ENCODE results near the gene RNF41. TPM values are rescaled to one million over a fixed set of nuclear protein-coding genes. Genes with fewer than 3 reads are reported as not detected.

The RNF41 gene
- total RNA-seq, 1 experiment from 2014 or later = 47.7 TPM

Other genes starting within 250 kb of the RNF41 start
- 169 and 175 TPM in 2 replicates for gene RAB5B, start 247.8 kb downstream of the RNF41 start, total RNA-seq (2014; rRNA removed; shearing (Covaris generic))
- 11.2 and 16.1 TPM in 2 replicates for gene SUOX, start 224.6 kb downstream of the RNF41 start, total RNA-seq (2014; rRNA removed; shearing (Covaris generic))
- 0.79 and 1.1 TPM in 2 replicates for gene IKZF4, start 200.9 kb downstream of the RNF41 start, total RNA-seq (2014; rRNA removed; shearing (Covaris generic))
- gene RPS26, start 180.0 kb downstream of the RNF41 start, total RNA-seq (2014; rRNA removed; shearing (Covaris generic)) = 372 and 394 TPM in 2 replicates
- gene ERBB3, start 141.8 kb downstream of the RNF41 start, total RNA-seq (2014; rRNA removed; shearing (Covaris generic)) = 114 and 125 TPM in 2 replicates
- 473 and 487 TPM in 2 replicates for gene PA2G4, start 117.4 kb downstream of the RNF41 start, total RNA-seq (2014; rRNA removed; shearing (Covaris generic))
- 5,360 and 5,858 TPM in 2 replicates for gene RPL41, start 105.3 kb downstream of the RNF41 start, total RNA-seq (2014; rRNA removed; shearing (Covaris generic))
- 5.6 and 7.3 TPM in 2 replicates for gene ZC3H10, start 103.7 kb downstream of the RNF41 start, total RNA-seq (2014; rRNA removed; shearing (Covaris generic))
- gene ESYT1, start 93.7 kb downstream of the RNF41 start, total RNA-seq (2014; rRNA removed; shearing (Covaris generic)) = 90.9 and 100 TPM in 2 replicates
- 63.2 and 66.0 TPM in 2 replicates for gene MYL6B, start 69.3 kb downstream of the RNF41 start, total RNA-seq (2014; rRNA removed; shearing (Covaris generic))
- gene MYL6, start 63.6 kb downstream of the RNF41 start, total RNA-seq (2014; rRNA removed; shearing (Covaris generic)) = 483 and 574 TPM in 2 replicates
- gene SMARCC2, start 32.4 kb downstream of the RNF41 start, total RNA-seq (2014; rRNA removed; shearing (Covaris generic)) = 20.9 and 39.0 TPM in 2 replicates
- 37.8 and 47.5 TPM in 2 replicates for gene NABP2, start 2.4 kb upstream of the RNF41 start, total RNA-seq (2014; rRNA removed; shearing (Covaris generic))
- not detected in 2 replicates for gene SLC39A5, start 8.1 kb upstream of the RNF41 start, total RNA-seq (2014; rRNA removed; shearing (Covaris generic))
- gene ANKRD52, start 36.5 kb upstream of the RNF41 start, total RNA-seq (2014; rRNA removed; shearing (Covaris generic)) = 13.5 and 14.7 TPM in 2 replicates
- gene COQ10A, start 45.0 kb upstream of the RNF41 start, total RNA-seq (2014; rRNA removed; shearing (Covaris generic)) = 16.4 and 18.4 TPM in 2 replicates
- 110 and 119 TPM in 2 replicates for gene CS, start 78.4 kb upstream of the RNF41 start, total RNA-seq (2014; rRNA removed; shearing (Covaris generic))
- 311 and 316 TPM in 2 replicates for gene CNPY2, start 94.1 kb upstream of the RNF41 start, total RNA-seq (2014; rRNA removed; shearing (Covaris generic))
- gene PAN2, start 112.1 kb upstream of the RNF41 start, total RNA-seq (2014; rRNA removed; shearing (Covaris generic)) = 32.5 and 50.6 TPM in 2 replicates
- 0.34 TPM in 1 of 2 replicates, not detected in the other for gene IL23A, start 117.0 kb upstream of the RNF41 start, total RNA-seq (2014; rRNA removed; shearing (Covaris generic))
- gene STAT2, start 138.2 kb upstream of the RNF41 start, total RNA-seq (2014; rRNA removed; shearing (Covaris generic)) = 131 and 139 TPM in 2 replicates
- gene APOF, start 140.9 kb upstream of the RNF41 start, total RNA-seq (2014; rRNA removed; shearing (Covaris generic)) = not detected in 2 replicates
- gene TIMELESS, start 227.5 kb upstream of the RNF41 start, total RNA-seq (2014; rRNA removed; shearing (Covaris generic)) = 7.7 and 10.1 TPM in 2 replicates
- not detected in 2 replicates for gene MIP, start 232.7 kb upstream of the RNF41 start, total RNA-seq (2014; rRNA removed; shearing (Covaris generic))
- gene SPRYD4, start 246.7 kb upstream of the RNF41 start, total RNA-seq (2014; rRNA removed; shearing (Covaris generic)) = 4.5 and 4.8 TPM in 2 replicates